ENCODE measurements around the gene CNPY1. TPM values are rescaled to one million over a fixed set of nuclear protein-coding genes. Genes with fewer than 3 reads are reported as not detected.

CNPY1 gene
- total RNA-seq, 4 donors from 2014 or later: 0.25 TPM; not detected in 3

- no peaks in the 10 kb centered on the region for H3K9me3 ChIP-seq
- peaks cover 0 to 10% of the 10 kb centered on the region in 2 donors for H3K4me1 ChIP-seq
- no peak for TF ChIP-seq POLR2A (IDR thresholded peaks at IDR 0.05)
- no peak for TF ChIP-seq CTCF (IDR thresholded peaks at IDR 0.05 in 4 of 5, conservative IDR thresholded peaks at IDR 0.05 in 1 of 5)
- H3K36me3 ChIP-seq: no peaks in the 10 kb centered on the region
- in situ Hi-C loops (cut with MboI; ENCODE audit: low sequenced_read_pairs in 4 of 4): no loop called here
- no peak overlapping the region for H3K4me3 ChIP-seq
- H3K27me3 ChIP-seq: peaks cover 45 to 57% (median 49%) of the 10 kb centered on the region in 3 donors
- ATAC-seq: no peak
- H3K27ac ChIP-seq: no peak overlapping the region
- DNase-seq: no peak
- intact Hi-C loops (cut with DNase I; ENCODE audit: low total_unique reads): no loop called here
These were observed 15.8 kb downstream of the CNPY1 start for GRCh38 chr7:155530601-155531000.

GRCh38 chr7:155529845-155530244, 16.5 kb downstream of the CNPY1 start:
- intact Hi-C loops (cut with DNase I; ENCODE audit: low total_unique reads) (no loop called here), in situ Hi-C loops (cut with MboI; ENCODE audit: low sequenced_read_pairs in 4 of 4) (no loop called here)
- ATAC-seq (no peak), DNase-seq (no peak)
- Histone ChIP-seq H3K9me3 (no peaks in the 10 kb centered on the region), H3K4me1 (peaks cover 0 to 10% of the 10 kb centered on the region in 2 donors), H3K36me3 (no peaks in the 10 kb centered on the region), H3K4me3 (no peak overlapping the region), H3K27ac (no peak overlapping the region), H3K27me3 (peaks cover 44 to 55% (median 49%) of the 10 kb centered on the region in 3 donors)
- no peak for TF ChIP-seq CTCF (IDR thresholded peaks at IDR 0.05 in 4 of 5, conservative IDR thresholded peaks at IDR 0.05 in 1 of 5)
- TF ChIP-seq POLR2A (IDR thresholded peaks at IDR 0.05): no peak

- H3K27me3 ChIP-seq: peaks cover 39 to 51% (median 45%) of the 10 kb centered on the region in 3 donors
- H3K36me3 ChIP-seq: no peaks in the 10 kb centered on the region
- H3K27ac ChIP-seq: no peak overlapping the region
- ATAC-seq (no peak), DNase-seq (no peak)
- peaks cover 0 to 10% of the 10 kb centered on the region in 2 donors for H3K4me1 ChIP-seq
- no peak for TF ChIP-seq CTCF (IDR thresholded peaks at IDR 0.05 in 4 of 5, conservative IDR thresholded peaks at IDR 0.05 in 1 of 5)
- H3K4me3 ChIP-seq: no peak overlapping the region
- no peaks in the 10 kb centered on the region for H3K9me3 ChIP-seq
- in situ Hi-C loops (cut with MboI; ENCODE audit: low sequenced_read_pairs in 4 of 4): no loop called here
- intact Hi-C loops (cut with DNase I; ENCODE audit: low total_unique reads): no loop called here
These were observed 17.0 kb downstream of the CNPY1 start for GRCh38 chr7:155529346-155529745.

GRCh38 chr7:155527664-155528063, 18.7 kb downstream of the CNPY1 start:
- in situ Hi-C loops (cut with MboI; ENCODE audit: low sequenced_read_pairs in 4 of 4): no loop called here
- peaks cover 23 to 34% (median 29%) of the 10 kb centered on the region in 3 donors for H3K27me3 ChIP-seq
- TF ChIP-seq CTCF (IDR thresholded peaks at IDR 0.05 in 4 of 5, conservative IDR thresholded peaks at IDR 0.05 in 1 of 5) (no peak), POLR2A (IDR thresholded peaks at IDR 0.05) (no peak)
- DNase-seq (no peak), ATAC-seq (no peak)
- intact Hi-C loops (cut with DNase I; ENCODE audit: low total_unique reads): no loop called here
- H3K4me3 ChIP-seq: no peak overlapping the region
- H3K36me3 ChIP-seq: no peaks in the 10 kb centered on the region
- no peaks in the 10 kb centered on the region for H3K4me1 ChIP-seq
- no peak overlapping the region for H3K27ac ChIP-seq
- no peaks in the 10 kb centered on the region for H3K9me3 ChIP-seq

- in situ Hi-C loops (cut with MboI; ENCODE audit: low sequenced_read_pairs in 4 of 4) (no loop called here), intact Hi-C loops (cut with DNase I; ENCODE audit: low total_unique reads) (no loop called here)
- H3K27me3 ChIP-seq: peaks cover 10 to 20% (median 15%) of the 10 kb centered on the region in 3 donors
- ATAC-seq: no peak
- no peaks in the 10 kb centered on the region for H3K36me3 ChIP-seq
- TF ChIP-seq POLR2A (IDR thresholded peaks at IDR 0.05) (no peak), CTCF (IDR thresholded peaks at IDR 0.05 in 4 of 5, conservative IDR thresholded peaks at IDR 0.05 in 1 of 5) (no peak)
- H3K4me3 ChIP-seq: no peak overlapping the region
- no peaks in the 10 kb centered on the region for H3K9me3 ChIP-seq
- no peak overlapping the region for H3K27ac ChIP-seq
- no peaks in the 10 kb centered on the region for H3K4me1 ChIP-seq
- no peak for DNase-seq
These were observed 20.1 kb downstream of the CNPY1 start for GRCh38 chr7:155526225-155526624.

Data from gastrocnemius medialis (tissue), 4 donors.